Pons (tissue), 1 donor: ENCODE results near the gene SCN11A.

Experiments used
- DNase-seq: peaks from one replicate; pipeline ENCODE4 v3.0.0-alpha.2; 2016; ENCODE audit warnings: low spot score

Gene SCN11A

DNA sequence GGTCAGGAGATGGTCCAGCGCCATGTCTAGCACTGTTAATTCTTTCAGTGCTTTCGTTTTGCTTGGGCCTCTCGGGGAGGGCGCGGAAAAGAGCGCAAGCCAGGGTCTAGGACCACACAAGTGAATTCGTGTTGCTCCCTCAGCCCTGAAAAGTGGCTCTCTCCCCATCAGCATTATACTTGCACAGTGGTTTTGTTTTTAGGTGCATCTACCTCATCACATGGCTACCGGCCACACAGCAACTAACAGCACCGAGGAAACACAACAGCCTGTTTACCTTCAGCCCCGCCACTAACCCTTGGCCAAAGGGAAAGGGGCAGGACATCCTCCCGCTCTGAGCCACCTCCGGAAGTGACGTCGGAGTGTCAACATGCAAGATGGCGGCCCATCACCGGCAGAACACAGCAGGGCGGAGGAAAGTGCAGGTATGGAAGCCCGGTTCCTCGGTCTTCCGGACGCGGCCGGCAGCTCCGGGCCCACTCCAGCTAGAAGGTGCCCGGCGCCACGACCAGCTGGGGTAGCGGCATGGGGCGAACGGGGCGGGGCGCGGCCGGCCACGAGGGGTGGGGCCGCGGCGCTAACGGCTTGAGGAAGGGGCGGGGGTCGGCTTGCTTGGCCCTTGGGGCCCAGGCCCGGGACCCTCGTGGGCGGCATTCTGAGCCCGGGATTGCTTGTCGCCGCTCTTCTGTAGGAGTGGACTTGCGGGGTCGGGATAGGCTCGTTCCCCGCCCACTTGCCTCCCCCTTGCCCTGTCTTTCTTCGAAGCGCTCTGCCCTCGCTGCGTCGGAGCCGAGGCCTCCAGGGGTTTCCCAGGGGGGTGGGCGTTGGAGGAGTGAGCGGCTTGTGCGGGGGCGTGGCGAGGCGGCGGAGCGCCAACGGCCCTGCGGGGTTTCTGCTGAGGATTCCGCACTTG is at the start of gene SCN11A, which contains the start of gene WDR48:
TSS of gene SCN11A (minus strand) at position 296 of the 913 bp plus-strand sequence. CDS start 101,582 bp downstream, outside the sequence.
TSS of gene WDR48 (plus strand) at position 368 of the 913 bp plus-strand sequence. CDS start at position 378, 10 bp downstream.
- peak; percentile 97 for DNase-seq

DNA sequence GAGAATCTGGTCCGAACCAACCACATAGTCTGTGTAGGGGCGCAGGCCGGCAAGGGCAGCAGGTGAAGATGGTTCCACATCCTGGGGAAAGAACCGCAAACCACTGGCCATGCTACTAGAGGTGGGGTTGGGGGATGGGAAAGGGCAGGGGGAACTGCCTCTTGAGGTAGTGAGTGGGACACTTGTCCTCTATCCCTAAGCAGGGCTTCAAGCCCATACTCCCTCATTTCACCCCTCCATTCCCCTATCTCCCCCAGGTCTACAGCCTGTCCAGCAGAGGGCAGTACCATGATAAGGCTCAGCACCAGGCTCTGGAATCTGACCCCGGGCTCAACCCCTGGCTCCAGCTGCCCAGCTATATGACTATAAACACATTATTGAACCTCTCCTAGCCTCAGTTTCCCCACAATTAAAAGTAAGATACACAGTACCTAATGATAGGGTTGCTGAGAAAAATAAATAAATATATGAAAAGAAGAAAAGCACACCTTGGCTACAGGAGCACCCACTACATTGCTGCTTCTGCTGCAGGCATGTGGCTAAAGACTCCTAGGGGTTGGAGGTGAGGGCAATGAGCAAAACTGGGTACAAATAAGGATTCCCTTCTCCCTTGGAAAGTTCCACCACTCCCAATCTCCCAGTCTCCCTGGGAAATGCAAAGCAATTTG is 49.4 kb upstream of the SCN11A start:
- no peak for DNase-seq

DNA sequence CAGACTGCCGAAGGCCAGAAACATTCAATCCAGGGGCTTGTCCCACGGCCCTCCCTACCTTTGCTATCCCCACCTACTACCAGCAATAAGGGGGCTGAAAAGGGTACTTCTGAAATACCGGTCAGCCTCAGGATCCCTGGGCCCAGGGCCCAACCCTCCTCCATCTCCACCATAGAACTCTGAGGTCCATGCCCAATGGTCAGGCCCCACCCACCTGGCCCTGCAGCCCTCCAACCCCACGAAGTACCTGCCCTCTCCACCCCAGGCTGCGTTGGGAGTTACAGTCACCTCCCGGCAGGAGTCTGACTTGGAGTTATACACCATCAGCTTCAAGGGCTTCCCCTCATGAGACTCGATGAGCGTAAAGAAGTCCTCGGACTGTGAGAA is 48.7 kb upstream of the SCN11A start:
- no peak for DNase-seq

DNA sequence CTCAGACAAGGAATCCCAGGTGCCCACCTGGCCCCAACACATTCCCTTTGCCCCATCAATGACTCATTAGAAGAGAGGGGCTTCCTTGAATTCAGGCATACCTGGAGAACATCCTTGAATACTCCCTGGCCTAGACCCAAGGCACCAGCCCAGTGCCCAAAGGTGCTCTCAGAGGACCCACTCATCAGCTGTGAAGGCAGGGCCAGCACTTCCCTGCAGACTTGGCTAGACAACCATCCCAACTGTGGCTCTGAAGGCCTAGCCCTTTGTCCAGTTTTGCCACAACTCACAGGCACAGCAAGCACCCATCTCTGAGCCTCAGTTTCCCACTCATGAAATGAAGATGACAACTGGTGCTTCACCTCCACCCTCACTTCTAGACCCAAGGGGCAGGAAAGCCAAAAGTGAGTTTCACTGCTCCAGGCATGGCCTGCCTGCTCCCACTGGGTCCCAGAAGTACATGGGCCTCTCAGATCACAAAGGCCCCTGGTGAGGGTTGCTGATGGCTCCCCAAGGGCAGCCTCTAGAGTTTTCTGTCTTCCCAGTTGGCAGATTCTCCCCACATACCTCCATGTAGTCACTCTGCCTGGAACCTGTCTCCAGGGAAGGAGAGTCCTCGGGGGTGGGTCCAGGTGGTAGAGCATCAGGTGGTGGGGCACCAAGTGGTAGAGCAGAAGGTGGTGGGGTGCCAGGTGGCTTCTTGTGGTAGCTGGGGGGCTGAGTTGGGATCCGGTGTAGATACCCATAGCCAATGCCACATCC is 48.2 kb upstream of the SCN11A start:
- no peak for DNase-seq

DNA sequence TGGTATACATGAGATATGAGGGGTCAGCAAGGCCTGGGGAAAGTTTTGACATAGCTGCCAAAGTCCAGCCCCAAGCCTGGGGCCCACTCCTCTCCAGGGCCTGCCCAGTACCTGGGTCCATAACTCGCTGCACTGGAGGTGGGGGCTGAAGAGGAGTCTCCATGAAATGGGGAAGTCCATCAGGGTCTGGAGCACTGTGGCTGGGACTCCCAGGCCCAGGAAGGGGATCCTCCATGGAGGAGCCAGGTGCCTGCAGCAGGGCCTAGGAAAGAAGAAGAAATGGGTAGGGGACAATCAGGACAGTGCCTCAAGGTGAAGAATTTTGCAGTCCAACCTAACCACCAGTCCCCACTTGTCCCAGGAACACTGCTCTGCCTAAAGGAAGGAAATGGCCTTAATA is 47.5 kb upstream of the SCN11A start:
- no peak for DNase-seq

DNA sequence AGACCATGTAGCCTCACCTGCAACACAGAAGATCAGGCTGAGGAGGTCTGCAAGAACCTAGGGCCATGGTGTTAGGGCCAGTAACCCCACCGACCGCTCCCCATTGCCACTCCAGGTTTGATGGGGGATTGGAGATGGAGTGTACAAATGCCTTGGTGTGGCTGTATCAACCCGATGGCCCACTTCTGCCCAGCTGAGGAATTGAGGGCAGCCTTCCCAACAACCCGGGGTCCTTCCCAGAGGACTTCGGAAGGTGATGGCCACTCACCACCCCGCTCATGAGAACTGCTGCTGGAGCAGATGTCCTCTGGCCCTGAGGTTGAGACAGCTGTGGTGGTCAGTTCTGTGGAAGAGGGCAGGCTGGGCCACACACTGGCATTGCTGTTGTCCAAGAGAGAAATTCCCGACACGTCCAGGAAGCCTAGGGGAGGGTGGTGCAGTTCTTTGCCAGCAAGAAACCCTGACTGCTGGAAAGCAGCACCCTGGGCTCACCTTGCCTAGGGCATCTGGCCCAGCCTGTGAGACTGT is 46.8 kb upstream of the SCN11A start:
- no peak for DNase-seq

GRCh38 chr3:39097716-39098472 is 46.1 kb upstream of the SCN11A start:
- DNase-seq: no peak

DNA sequence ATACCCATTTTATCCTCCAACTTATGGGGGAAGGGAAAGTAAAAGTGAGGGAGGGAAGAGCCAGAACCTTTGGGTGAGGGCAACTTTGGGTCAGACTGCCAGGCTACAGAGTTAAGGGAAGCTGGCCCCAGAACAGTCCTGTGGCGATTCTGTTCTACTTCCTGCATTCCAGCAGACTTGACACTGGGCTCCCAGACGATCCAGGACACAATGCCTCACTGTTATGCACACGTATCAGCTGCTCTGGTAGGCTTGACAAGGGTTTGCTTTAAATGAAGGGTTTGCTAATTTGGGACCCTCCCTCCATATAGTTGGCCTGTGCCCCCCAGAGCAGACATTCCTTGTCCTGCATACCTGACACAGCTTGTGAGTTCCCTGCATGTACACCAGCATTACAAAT is 45.0 kb upstream of the SCN11A start:
- peak; percentile 90 for DNase-seq

DNA sequence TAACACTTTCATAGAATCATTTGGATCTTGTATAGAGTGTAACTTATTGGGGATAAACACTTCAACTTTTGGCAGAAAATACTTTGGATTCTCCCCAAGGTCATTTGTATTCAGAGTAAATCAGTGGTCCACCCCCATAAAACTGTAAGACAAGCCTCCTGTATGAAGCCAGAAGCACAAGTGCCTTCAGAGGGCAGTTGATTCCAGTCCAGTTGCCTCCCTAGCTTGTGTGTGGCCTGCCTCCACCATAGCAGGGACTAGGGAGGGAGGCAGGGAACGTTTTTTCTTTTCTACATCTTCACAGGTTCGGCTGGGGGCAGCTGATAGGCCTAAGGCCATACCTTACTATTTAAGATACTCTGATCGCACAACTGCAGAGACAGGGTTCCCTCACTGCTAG is 44.0 kb upstream of the SCN11A start:
- DNase-seq: peak; percentile 53

- DNase-seq: no peak
These were observed 43.3 kb upstream of the SCN11A start for GRCh38 chr3:39094851-39095677.

GRCh38 chr3:39090922-39091321 is 39.2 kb upstream of the SCN11A start:
- no peak for DNase-seq

DNA sequence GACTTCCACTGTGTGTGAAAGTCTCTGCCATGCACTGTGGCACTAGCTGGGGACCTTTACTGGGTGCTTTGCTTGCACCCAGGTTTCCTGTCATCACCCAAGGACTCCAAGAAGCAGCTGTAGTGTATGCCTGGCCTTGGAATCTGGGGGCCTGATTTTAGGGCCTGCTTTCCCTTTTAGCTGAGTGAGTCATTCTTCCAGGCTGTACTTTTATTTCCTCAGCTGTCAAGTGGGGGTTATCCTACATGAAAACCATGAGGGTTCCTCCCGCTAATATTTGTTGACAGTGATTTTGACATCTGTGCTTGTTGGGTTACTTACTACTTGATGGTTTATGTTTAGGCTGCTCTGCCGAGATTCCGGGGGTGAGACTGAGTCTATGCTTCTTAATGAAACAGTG is 37.1 kb upstream of the SCN11A start:
- no peak for DNase-seq

DNA sequence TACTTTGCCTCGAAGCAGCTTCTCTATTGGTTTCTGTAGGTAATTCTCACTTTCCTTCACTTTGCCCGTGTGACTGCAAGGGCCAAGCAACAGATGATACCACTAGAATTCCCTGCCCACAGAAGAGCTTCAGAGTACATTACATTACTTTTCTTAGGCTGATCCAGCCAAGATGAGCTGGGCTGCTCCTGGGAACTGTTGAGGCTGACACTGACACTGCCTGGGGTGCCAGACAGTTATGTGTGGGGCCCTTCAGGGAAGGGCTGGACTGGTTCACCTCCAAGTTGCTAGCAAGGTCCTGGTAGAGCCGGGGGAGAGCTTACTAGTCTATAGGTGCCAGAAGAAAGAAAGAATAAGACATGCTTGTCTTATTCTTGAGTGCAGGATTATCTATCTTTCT is 36.7 kb upstream of the SCN11A start:
- DNase-seq: no peak

DNA sequence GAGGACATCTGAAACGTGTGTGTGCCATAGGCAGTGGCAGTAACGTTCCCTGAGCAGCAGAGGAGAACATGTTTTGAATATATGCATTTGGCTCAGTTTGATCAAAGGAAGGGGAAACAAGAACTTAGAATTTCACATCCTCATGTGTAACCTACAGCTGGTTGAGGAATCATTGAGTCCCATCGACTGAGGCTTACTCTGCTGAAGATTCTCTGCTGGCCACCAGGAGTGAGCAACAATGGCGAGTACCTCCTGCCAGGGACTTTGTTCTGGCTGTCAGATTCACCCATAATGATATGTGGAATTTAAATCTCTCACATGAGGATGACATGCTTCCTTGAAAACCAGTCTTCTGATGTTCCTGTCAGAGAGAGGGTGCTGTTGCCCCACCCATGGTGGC is 34.4 kb upstream of the SCN11A start:
- no peak for DNase-seq

GRCh38 chr3:39082666-39083313 is 31.0 kb upstream of the SCN11A start:
- no peak for DNase-seq

GRCh38 chr3:39080026-39080425 is 28.3 kb upstream of the SCN11A start:
- DNase-seq: no peak

GRCh38 chr3:39079530-39079929 is 27.8 kb upstream of the SCN11A start:
- no peak for DNase-seq

DNA sequence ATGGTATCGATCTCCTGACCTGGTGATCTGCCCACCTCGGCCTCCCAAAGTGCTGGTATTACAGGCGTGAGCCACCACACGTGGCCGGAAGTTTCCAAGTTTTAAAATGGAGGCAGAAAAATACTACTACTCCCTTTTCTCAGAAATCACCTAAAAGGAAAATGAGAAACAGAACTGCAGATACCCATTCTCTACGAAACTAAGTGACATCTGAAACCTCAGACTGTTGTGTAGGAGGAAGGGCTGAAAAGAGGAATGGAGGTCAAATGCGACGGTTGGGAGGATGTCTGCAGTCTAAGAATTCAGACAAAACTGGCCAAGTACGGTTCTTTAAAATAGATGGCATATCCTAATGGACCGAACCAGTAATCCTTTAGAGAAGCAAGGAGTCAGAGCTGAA is 24.2 kb upstream of the SCN11A start:
- DNase-seq: no peak

GRCh38 chr3:39068556-39068955 is 16.8 kb upstream of the SCN11A start:
- DNase-seq: peak; percentile 68

DNA sequence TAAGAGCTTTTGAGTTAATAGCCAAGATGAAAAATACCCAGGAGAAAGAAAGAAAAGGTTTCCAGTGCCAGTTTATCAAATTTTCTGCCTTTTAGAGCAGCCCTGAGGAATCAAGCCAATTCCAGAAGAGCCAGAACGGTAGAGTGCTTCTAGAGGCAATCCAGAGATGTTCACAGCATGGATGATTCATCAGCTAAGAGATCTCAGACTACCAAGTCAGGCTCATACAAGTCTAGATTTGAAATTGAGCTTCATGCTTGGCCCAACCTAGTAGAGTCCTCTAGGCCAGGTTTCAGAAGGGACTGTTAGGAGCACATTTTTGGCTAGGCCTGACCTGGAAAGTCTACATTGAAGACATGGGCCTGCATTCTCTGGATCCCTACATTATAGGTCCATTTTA is 15.5 kb upstream of the SCN11A start:
- no peak for DNase-seq
